Effector memory CD4-positive, alpha-beta T cell (primary cell): ENCODE measurements around the gene DNAJA2.
"Not testable (repeated sequence)": the region's sequence is repeated elsewhere in the genome, so short reads cannot be mapped to it uniquely, and the experiment has no call there.

Experiments used
- DNase-seq, 3 donors: peaks; one replicate each; pipeline ENCODE4 v3.0.0-alpha.2; 2020
- H3K27ac ChIP-seq: 2 replicates; pipeline ENCODE4 v1.7.0; 2013; ENCODE audit warnings: mild to moderate bottlenecking, low read length, moderate library complexity; ENCODE audit not compliant: insufficient read depth, poor library complexity, severe bottlenecking
- H3K27me3 ChIP-seq: replicated peaks from 2 replicates; pipeline ENCODE4 v1.7.0; 2013; ENCODE audit warnings: mild to moderate bottlenecking, low read length; ENCODE audit not compliant: insufficient read depth, control insufficient read depth, poor library complexity, severe bottlenecking
- H3K36me3 ChIP-seq: 2 replicates; pipeline ENCODE4 v1.7.0; 2013; ENCODE audit warnings: mild to moderate bottlenecking, low read length, moderate library complexity; ENCODE audit not compliant: control insufficient read depth, insufficient read depth
- H3K4me1 ChIP-seq: 2 replicates; pipeline ENCODE4 v1.7.0; 2013; ENCODE audit warnings: low read length, mild to moderate bottlenecking; ENCODE audit not compliant: control insufficient read depth, insufficient read depth, poor library complexity, severe bottlenecking
- H3K4me3 ChIP-seq: 2 replicates; pipeline ENCODE4 v1.7.0; 2013; ENCODE audit warnings: low read length, low read depth, mild to moderate bottlenecking; ENCODE audit not compliant: insufficient read depth, poor library complexity, severe bottlenecking
- H3K9me3 ChIP-seq: 2 replicates; pipeline ENCODE4 v1.7.0; 2013; ENCODE audit warnings: mild to moderate bottlenecking, low read length, moderate library complexity; ENCODE audit not compliant: control insufficient read depth
- total RNA-seq, 3 donors: gene quantifications; one replicate each; lab custom pipeline; 2026; lab: John Stamatoyannopoulos, UW

DNAJA2 gene
- total RNA-seq: 108 to 175 (median 128) reads per million in 3 donors

- Histone ChIP-seq H3K36me3 (peaks cover 9% of the 10 kb centered on the region), H3K27ac (peak within 1 kb of the TSS; percentile 88), H3K27me3 (no peaks in the 10 kb centered on the region), H3K4me3 (peak within 1 kb of the TSS; percentile 81), H3K4me1 (peaks cover 19% of the 10 kb centered on the region), H3K9me3 (no peaks in the 10 kb centered on the region)
- DNase-seq: peak; percentile 80 to 86 (median 83)
Measured at GRCh38 chr16:46973207-46973995, at the start of gene DNAJA2. Gene DNAJA2, minus strand, starts transcription at chr16:46973674. Its CDS starts 102 bp downstream, at chr16:46973572.

- Histone ChIP-seq H3K27me3 (no peaks in the 10 kb centered on the region), H3K27ac (no peak overlapping the region), H3K4me1 (peaks cover 5% of the 10 kb centered on the region), H3K4me3 (no peak overlapping the region), H3K9me3 (no peaks in the 10 kb centered on the region), H3K36me3 (no peaks in the 10 kb centered on the region)
- no peak for DNase-seq
Measured at GRCh38 chr16:47019568-47019967, 46.1 kb upstream of the DNAJA2 start.

- H3K27ac ChIP-seq: no peak overlapping the region
- H3K9me3 ChIP-seq: no peaks in the 10 kb centered on the region
- no peak overlapping the region for H3K4me3 ChIP-seq
- no peaks in the 10 kb centered on the region for H3K36me3 ChIP-seq
- no peaks in the 10 kb centered on the region for H3K27me3 ChIP-seq
- peaks cover 5% of the 10 kb centered on the region for H3K4me1 ChIP-seq
- peak in 1 of 3 donors; percentile 10 for DNase-seq
Measured at GRCh38 chr16:47018223-47018891, 44.9 kb upstream of the DNAJA2 start.

GRCh38 chr16:47017636-47018035 is 44.2 kb upstream of the DNAJA2 start:
- H3K9me3 ChIP-seq: no peaks in the 10 kb centered on the region
- H3K4me1 ChIP-seq: peaks cover 5% of the 10 kb centered on the region
- H3K36me3 ChIP-seq: no peaks in the 10 kb centered on the region
- no peak for DNase-seq
- no peaks in the 10 kb centered on the region for H3K27me3 ChIP-seq
- H3K27ac ChIP-seq: no peak overlapping the region
- H3K4me3 ChIP-seq: no peak overlapping the region

GRCh38 chr16:47016700-47017133 is 43.2 kb upstream of the DNAJA2 start:
- Histone ChIP-seq H3K4me3 (no peak overlapping the region), H3K4me1 (peaks cover 5% of the 10 kb centered on the region), H3K27me3 (no peaks in the 10 kb centered on the region), H3K27ac (no peak overlapping the region), H3K9me3 (no peaks in the 10 kb centered on the region), H3K36me3 (no peaks in the 10 kb centered on the region)
- DNase-seq: no peak

- Histone ChIP-seq H3K9me3 (no peaks in the 10 kb centered on the region), H3K36me3 (no peaks in the 10 kb centered on the region), H3K4me3 (no peak overlapping the region), H3K27me3 (no peaks in the 10 kb centered on the region), H3K27ac (no peak overlapping the region), H3K4me1 (peaks cover 5% of the 10 kb centered on the region)
- DNase-seq: no peak
Measured at GRCh38 chr16:47013910-47014309, 40.4 kb upstream of the DNAJA2 start.

- no peaks in the 10 kb centered on the region for H3K36me3 ChIP-seq
- peaks cover 5% of the 10 kb centered on the region for H3K4me1 ChIP-seq
- no peak overlapping the region for H3K27ac ChIP-seq
- no peak for DNase-seq
- H3K27me3 ChIP-seq: no peaks in the 10 kb centered on the region
- no peak overlapping the region for H3K4me3 ChIP-seq
- no peaks in the 10 kb centered on the region for H3K9me3 ChIP-seq
Measured at GRCh38 chr16:47013172-47013571, 39.7 kb upstream of the DNAJA2 start.

- not testable (repeated sequence) for H3K4me3 ChIP-seq, H3K36me3 ChIP-seq, H3K27me3 ChIP-seq, H3K27ac ChIP-seq, DNase-seq, H3K9me3 ChIP-seq, H3K4me1 ChIP-seq
Measured at GRCh38 chr16:47010812-47011211, 37.3 kb upstream of the DNAJA2 start.

- H3K27me3 ChIP-seq: no peaks in the 10 kb centered on the region
- H3K27ac ChIP-seq: no peak overlapping the region
- no peaks in the 10 kb centered on the region for H3K4me1 ChIP-seq
- no peak for DNase-seq
- no peaks in the 10 kb centered on the region for H3K36me3 ChIP-seq
- no peak overlapping the region for H3K4me3 ChIP-seq
- H3K9me3 ChIP-seq: no peaks in the 10 kb centered on the region
Measured at GRCh38 chr16:47008612-47009011, 35.1 kb upstream of the DNAJA2 start.

- Histone ChIP-seq H3K36me3 (no peaks in the 10 kb centered on the region), H3K27me3 (no peaks in the 10 kb centered on the region), H3K27ac (no peak overlapping the region), H3K9me3 (no peaks in the 10 kb centered on the region), H3K4me1 (no peaks in the 10 kb centered on the region), H3K4me3 (no peak overlapping the region)
- DNase-seq: no peak
Measured at GRCh38 chr16:47008174-47008573, 34.7 kb upstream of the DNAJA2 start.
